Dendritic cell treated with granulocyte-macrophage colony-stimulating factor and Interleukin-4, amounts not matched to agents 40 ng/mL and 50 ng/mL, for 4 days (primary cell): ENCODE data around the gene TSNAX.

Experiments used
- H3K27ac Mint-ChIP-seq: one replicate; pipeline ENCODE4 v1.8.0; 2022; ENCODE audit warnings: mild to moderate bottlenecking, mixed read lengths
- H3K27me3 Mint-ChIP-seq: one replicate; pipeline ENCODE4 v1.8.0; 2022; ENCODE audit warnings: mild to moderate bottlenecking, mixed read lengths
- H3K36me3 Mint-ChIP-seq: one replicate; pipeline ENCODE4 v1.8.0; 2022; ENCODE audit warnings: low read depth, mixed read lengths
- H3K4me1 Mint-ChIP-seq: one replicate; pipeline ENCODE4 v1.8.0; 2022; ENCODE audit warnings: low read depth, mixed read lengths
- H3K4me3 Mint-ChIP-seq: one replicate; pipeline ENCODE4 v1.8.0; 2022; ENCODE audit warnings: mild to moderate bottlenecking, moderate library complexity, mixed read lengths
- H3K9me3 Mint-ChIP-seq: one replicate; pipeline ENCODE4 v1.8.0; 2022; ENCODE audit warnings: mixed read lengths
- intact Hi-C: fragments of 100-400 bp; cut with micrococcal nuclease; formaldehyde crosslinking; loops from one replicate; pipeline ENCODE4 v1.15.0; 2022

TSNAX gene

DNA sequence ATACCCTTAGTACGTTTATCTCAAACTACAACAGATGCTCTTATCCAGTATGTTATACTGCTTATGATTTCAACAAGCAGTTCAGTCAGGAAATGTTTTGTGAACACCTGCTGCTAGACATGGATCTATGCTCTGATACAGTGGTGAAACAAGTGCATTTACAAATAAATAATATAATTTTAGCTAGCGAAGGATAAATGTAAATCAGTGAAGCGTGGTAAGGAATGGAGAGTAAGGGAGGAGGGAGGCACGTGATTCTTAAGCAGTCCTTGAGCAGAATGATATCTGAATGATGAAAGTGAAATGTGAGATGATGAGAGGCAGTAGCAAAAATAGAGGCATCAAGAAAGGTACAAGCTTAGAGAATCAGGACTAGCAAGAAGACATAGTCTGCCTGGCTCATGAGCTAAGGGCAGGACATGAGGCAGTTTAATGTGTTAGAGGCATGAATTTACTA, 6.3 kb downstream of the TSNAX start:
- no peak overlapping the region for H3K27ac Mint-ChIP-seq
- peaks cover 57% of the 10 kb centered on the region for H3K36me3 Mint-ChIP-seq
- H3K27me3 Mint-ChIP-seq, result no peaks in the 10 kb centered on the region
- no peak overlapping the region for H3K4me3 Mint-ChIP-seq
- intact Hi-C loops, result no loop called here
- H3K9me3 Mint-ChIP-seq, result no peaks in the 10 kb centered on the region
- peaks cover 33% of the 10 kb centered on the region for H3K4me1 Mint-ChIP-seq

DNA sequence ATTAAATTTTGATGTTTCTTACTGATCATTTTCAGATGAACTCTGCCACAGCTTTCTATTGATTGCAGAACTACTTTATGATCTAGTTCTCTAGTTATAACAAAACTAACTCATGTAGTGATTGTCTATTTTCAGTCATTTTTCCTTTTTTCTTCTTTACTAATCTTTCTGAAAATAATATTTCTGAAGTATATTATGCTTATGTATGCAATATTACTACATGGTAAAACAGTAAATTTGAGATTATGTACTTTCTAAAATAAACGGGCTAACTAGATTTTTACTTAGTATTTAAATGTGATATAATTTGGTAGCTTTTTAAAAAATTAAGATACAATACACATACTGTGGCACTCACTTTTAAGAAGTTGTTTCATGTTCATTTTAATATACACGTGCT, 7.6 kb downstream of the TSNAX start:
- intact Hi-C loops, result no loop called here
- H3K27me3 Mint-ChIP-seq, result no peaks in the 10 kb centered on the region
- peaks cover 60% of the 10 kb centered on the region for H3K36me3 Mint-ChIP-seq
- H3K27ac Mint-ChIP-seq, result no peak overlapping the region
- H3K4me3 Mint-ChIP-seq, result no peak overlapping the region
- peaks cover 25% of the 10 kb centered on the region for H3K4me1 Mint-ChIP-seq
- peaks cover 9% of the 10 kb centered on the region for H3K9me3 Mint-ChIP-seq

DNA sequence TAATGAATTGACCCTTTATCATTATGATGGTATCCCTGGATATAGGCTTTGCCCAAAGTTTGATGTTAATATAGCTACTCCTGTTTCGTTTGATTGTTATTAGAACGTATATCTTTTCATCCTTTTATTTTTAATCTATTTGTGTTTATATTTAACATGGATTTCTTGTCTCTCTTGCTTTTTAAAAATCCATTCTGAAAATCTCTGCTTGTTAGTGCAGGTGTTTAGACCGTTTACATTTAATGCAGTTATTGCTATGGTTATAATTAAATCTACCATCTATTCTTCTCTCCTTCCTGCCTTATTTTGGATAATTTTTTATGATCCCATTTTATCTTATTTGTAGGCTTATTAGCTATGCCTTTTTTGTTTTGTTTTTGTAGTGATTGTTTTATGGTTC, 12.4 kb downstream of the TSNAX start:
- no peak overlapping the region for H3K27ac Mint-ChIP-seq
- H3K27me3 Mint-ChIP-seq, result no peaks in the 10 kb centered on the region
- no peak overlapping the region for H3K4me3 Mint-ChIP-seq
- H3K36me3 Mint-ChIP-seq, result peaks cover 82% of the 10 kb centered on the region
- intact Hi-C loops, result no loop called here
- H3K9me3 Mint-ChIP-seq, result peaks cover 9% of the 10 kb centered on the region
- H3K4me1 Mint-ChIP-seq, result peaks cover 14% of the 10 kb centered on the region

DNA sequence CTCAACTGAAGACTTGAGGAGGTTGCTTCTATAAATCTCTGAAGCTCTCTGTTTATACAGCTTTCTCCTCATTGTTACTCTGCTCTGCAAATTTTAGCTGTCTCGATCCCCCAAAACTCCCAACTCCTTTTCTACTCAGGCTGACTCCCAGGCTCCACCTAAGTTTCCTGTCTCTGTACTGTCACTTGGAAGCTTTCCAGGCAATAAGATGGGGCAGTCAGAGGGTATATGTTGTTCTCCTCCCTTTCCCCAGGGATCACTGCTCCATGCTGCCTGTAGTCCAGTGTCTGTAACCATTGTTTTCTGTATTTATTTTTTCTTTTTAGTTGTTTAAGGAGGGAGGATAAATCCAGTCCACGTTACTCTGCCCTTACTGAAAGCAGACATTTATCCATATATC, 13.4 kb downstream of the TSNAX start:
- peaks cover 9% of the 10 kb centered on the region for H3K9me3 Mint-ChIP-seq
- H3K4me3 Mint-ChIP-seq, result no peak overlapping the region
- no peaks in the 10 kb centered on the region for H3K27me3 Mint-ChIP-seq
- peaks cover 11% of the 10 kb centered on the region for H3K4me1 Mint-ChIP-seq
- H3K27ac Mint-ChIP-seq, result no peak overlapping the region
- peaks cover 85% of the 10 kb centered on the region for H3K36me3 Mint-ChIP-seq
- intact Hi-C loops, result no loop called here

DNA sequence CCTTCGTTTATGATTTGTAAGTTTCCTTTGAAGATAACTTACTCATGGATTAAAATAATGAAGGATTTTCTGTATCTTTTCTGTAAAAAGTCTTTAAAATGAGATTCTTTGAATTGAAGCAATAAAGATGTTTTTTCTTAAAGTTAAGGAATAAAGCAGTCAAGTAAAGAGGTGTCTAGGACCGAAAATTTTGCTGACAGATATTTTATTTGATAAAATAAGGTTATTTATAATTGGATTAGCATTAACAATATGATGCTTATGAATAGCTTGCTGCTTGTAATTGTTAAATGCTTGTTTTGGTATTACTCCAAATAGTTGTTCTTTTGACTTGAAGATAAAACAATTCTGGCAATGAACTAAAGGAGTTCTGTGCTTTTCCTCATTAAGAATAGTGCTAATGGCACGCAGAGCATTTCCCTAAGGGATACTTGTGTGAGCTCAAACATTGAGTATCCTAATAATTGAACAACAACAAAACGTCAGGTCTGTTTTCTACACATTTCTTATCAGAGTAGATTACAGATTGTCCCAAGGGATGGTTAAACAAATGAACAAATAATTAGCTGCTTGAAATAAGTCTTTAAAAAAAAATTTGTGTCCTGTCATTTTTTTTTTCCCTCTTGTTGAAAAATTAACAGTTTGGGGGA, 16.6 kb downstream of the TSNAX start:
- Mint-ChIP-seq H3K4me1 (peaks cover 20% of the 10 kb centered on the region), H3K4me3 (no peak overlapping the region), H3K9me3 (peaks cover 9% of the 10 kb centered on the region), H3K27me3 (no peaks in the 10 kb centered on the region), H3K27ac (no peak overlapping the region), H3K36me3 (peaks cover 83% of the 10 kb centered on the region)
- intact Hi-C loops, result no loop called here

DNA sequence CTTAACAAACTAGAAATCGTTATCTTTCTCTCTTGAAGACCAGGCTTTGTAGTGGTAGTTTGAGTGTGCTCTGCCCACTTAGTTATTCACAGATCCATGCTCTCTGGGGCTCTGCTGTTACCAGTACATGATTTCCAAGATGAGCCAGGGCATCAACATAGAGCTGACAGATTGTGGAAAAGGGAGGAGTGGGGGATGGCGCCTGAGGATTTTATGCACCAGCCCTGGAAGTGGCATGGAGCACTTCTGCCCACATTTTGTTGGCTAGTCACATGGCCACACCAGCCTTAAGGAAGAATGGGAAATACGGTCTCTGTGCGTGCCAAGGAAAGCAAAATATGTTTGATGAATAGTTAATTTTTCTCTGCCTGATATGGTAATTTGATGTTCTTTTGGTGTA, 18.2 kb downstream of the TSNAX start:
- intact Hi-C loops, result no loop called here
- Mint-ChIP-seq H3K4me1 (peaks cover 25% of the 10 kb centered on the region), H3K27me3 (no peaks in the 10 kb centered on the region), H3K4me3 (no peak overlapping the region), H3K9me3 (no peaks in the 10 kb centered on the region), H3K27ac (no peak overlapping the region), H3K36me3 (peaks cover 81% of the 10 kb centered on the region)

DNA sequence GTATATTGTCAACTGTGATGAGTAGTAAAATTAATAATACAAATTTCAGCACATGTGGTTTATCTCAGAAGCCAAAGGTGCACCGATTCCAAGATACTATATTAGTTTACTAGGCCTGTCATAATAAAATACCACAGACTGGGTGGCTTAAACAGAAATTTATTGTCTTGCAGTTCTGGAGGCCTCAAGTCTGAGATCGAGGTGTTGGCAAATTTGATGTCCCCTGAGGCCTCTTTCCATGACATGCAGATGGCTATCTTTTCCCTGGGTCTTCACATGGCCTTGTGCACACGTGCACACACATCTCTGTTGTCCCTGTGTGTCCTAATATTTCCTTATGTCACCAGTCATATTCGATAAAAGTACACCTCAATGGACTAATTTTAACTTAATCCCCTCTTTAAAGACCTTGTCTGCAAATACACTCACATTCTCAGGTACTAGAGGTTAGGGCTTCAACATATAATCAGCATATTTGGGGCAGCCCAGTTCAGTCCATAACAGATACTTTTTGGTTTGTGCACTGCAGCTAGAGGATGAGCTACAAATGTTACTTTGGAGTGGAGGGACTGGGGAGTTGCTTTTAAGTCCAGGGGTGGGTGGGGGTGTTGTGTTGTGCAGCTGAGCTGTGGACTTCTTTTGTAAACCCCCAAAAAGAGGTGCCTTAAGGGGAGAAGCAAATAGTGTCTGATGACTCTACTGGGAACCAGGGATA, 21.4 kb downstream of the TSNAX start:
- intact Hi-C loops, result no loop called here
- Mint-ChIP-seq H3K4me3 (no peak overlapping the region), H3K27me3 (no peaks in the 10 kb centered on the region), H3K27ac (no peak overlapping the region), H3K4me1 (peaks cover 21% of the 10 kb centered on the region), H3K36me3 (peaks cover 80% of the 10 kb centered on the region), H3K9me3 (no peaks in the 10 kb centered on the region)

DNA sequence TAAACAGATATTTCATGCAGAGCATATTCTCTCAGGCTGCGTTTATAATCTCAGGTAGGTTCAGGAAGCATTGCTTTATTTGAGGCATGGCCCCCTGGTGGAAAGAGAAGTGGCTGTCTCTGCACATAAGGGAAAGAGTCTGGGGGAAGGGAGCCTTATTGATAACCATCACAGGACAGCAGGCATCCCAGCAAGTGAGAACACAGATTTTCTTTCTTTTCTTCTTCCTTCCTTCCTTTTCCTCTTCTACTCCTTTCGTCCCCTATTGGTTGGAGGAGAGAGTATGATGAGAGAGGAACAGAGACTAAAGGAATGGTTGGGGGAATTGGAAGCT, 21.9 kb downstream of the TSNAX start:
- Mint-ChIP-seq H3K4me1 (peaks cover 21% of the 10 kb centered on the region), H3K9me3 (no peaks in the 10 kb centered on the region), H3K4me3 (no peak overlapping the region), H3K36me3 (peaks cover 80% of the 10 kb centered on the region), H3K27me3 (no peaks in the 10 kb centered on the region), H3K27ac (no peak overlapping the region)
- intact Hi-C loops, result no loop called here

DNA sequence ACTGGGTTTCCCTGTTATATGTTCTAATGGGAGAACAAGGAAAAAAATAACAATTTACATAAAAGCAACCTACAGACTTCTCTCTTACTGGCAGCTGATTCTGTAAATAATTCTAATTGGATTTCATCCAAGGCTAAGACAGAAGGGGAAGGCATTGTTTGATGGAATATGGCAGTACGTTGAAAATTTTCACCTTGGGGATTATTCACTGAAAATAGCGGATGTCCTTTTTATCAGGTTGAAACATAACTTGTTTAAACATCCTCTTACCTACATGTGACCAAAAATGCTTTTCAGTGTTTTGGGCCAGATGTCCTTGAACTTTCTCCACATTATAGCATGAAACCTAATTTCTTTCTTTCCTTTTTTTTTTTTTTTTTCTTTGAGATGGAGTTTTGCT, 24.9 kb downstream of the TSNAX start:
- no peaks in the 10 kb centered on the region for H3K27me3 Mint-ChIP-seq
- H3K4me1 Mint-ChIP-seq, result peaks cover 29% of the 10 kb centered on the region
- H3K9me3 Mint-ChIP-seq, result no peaks in the 10 kb centered on the region
- no peak overlapping the region for H3K27ac Mint-ChIP-seq
- no peak overlapping the region for H3K4me3 Mint-ChIP-seq
- H3K36me3 Mint-ChIP-seq, result peaks cover 61% of the 10 kb centered on the region
- intact Hi-C loops, result no loop called here

DNA sequence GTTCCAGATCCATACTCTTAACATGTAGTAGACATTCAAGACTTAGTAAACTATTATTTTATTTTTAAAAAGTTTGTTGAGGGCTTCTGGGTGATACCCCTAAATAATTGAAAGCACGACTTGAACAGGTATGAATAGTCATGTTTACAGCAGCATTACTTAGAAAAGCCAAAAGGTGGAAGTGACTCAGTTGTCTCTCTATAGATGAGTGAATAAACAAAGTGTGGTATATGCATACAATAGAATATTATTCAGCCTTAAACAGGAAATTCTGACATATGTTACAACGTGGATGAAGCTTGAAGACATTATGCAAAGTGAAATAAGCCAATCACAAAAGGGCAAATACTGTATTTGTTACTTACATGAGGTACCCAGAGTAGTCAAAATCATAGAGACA, 26.5 kb downstream of the TSNAX start:
- Mint-ChIP-seq H3K27ac (no peak overlapping the region), H3K9me3 (no peaks in the 10 kb centered on the region), H3K4me1 (peaks cover 24% of the 10 kb centered on the region), H3K4me3 (no peak overlapping the region), H3K27me3 (no peaks in the 10 kb centered on the region), H3K36me3 (peaks cover 49% of the 10 kb centered on the region)
- intact Hi-C loops, result no loop called here

DNA sequence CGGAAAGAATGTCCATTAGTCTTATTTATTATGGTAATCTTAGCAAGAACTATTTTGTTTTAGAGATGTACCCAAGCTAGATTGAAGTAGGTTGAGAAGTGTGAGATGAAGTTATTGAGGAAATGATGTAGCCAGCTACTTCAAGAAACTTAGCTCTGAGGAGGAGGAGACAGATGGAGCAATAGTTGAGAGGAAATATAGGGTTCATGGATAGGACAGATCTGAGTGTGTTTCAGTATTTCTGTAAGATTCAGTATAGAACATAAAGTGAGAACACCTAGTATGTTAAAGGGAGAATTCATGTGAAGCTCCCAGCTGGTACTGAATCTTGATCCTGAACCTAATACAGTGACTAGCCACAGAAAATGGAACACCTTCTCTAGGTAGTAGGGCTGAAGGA, 28.9 kb downstream of the TSNAX start:
- H3K4me3 Mint-ChIP-seq, result no peak overlapping the region
- no peaks in the 10 kb centered on the region for H3K27me3 Mint-ChIP-seq
- peaks cover 16% of the 10 kb centered on the region for H3K4me1 Mint-ChIP-seq
- no peaks in the 10 kb centered on the region for H3K9me3 Mint-ChIP-seq
- intact Hi-C loops, result no loop called here
- H3K27ac Mint-ChIP-seq, result no peak overlapping the region
- peaks cover 26% of the 10 kb centered on the region for H3K36me3 Mint-ChIP-seq

DNA sequence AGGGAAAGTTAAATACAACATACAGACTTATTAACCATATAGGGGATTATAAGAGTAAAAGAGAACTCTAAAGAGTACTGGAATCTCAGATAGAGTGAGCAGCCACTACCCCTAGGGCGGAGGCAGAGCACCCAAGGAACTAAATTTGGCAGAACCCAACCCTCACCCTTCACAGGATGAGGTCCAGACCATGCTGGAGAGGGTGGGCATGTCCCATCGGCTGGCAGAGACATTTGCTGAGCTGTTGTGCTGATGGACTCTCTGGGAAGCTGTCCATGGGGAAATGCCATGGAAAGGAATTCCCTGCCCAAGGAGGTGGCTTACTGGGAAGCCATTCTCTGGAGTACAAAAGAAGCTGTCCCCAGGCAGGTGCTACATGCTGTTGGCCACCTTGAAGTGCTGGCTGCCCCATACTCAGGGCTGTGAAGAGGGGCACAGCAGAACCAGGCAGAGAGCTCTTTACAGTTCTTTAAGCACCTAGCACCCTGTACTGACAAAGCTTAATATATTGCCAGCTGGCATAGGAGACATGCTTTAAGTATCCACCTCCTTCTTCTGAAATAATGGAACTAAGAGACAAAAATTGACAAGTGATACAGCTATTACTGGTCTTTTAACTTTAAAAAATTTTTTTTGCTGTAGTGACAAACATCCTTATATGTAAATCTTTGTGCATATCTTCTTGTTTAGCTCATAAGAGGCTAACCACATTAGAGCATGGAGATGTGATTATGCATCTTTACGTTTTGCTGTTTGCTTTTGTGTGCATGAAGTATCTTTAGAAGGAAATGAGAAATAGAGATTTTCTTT, 29.6 kb downstream of the TSNAX start:
- peaks cover 25% of the 10 kb centered on the region for H3K36me3 Mint-ChIP-seq
- no peak overlapping the region for H3K4me3 Mint-ChIP-seq
- peaks cover 16% of the 10 kb centered on the region for H3K4me1 Mint-ChIP-seq
- intact Hi-C loops, result no loop called here
- no peaks in the 10 kb centered on the region for H3K9me3 Mint-ChIP-seq
- H3K27ac Mint-ChIP-seq, result no peak overlapping the region
- no peaks in the 10 kb centered on the region for H3K27me3 Mint-ChIP-seq

DNA sequence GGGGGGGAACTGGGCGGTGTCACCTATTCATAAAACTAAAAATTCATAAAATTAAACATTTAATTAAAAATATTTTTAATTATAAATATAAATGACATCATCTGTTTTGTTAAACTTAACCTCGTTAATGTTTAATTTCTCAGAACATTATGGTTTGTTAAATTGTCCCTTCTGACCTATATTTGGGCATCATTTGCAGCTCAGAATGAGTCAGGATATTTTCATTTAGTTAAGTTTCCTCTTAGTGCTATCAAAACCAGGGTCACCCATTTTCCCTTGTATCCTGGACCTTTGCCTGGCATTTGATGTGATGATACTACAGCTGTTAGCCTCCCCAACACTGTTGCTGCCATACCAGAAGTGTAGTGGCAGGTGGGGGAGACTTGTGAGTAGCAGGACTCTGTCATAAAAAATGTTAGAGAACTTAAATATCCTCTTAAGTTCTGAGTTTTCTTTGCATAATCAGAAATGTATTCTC, 30.3 kb downstream of the TSNAX start:
- intact Hi-C loops, result no loop called here
- H3K27me3 Mint-ChIP-seq, result no peaks in the 10 kb centered on the region
- no peaks in the 10 kb centered on the region for H3K9me3 Mint-ChIP-seq
- H3K36me3 Mint-ChIP-seq, result peaks cover 26% of the 10 kb centered on the region
- H3K27ac Mint-ChIP-seq, result no peak overlapping the region
- no peak overlapping the region for H3K4me3 Mint-ChIP-seq
- peaks cover 16% of the 10 kb centered on the region for H3K4me1 Mint-ChIP-seq

DNA sequence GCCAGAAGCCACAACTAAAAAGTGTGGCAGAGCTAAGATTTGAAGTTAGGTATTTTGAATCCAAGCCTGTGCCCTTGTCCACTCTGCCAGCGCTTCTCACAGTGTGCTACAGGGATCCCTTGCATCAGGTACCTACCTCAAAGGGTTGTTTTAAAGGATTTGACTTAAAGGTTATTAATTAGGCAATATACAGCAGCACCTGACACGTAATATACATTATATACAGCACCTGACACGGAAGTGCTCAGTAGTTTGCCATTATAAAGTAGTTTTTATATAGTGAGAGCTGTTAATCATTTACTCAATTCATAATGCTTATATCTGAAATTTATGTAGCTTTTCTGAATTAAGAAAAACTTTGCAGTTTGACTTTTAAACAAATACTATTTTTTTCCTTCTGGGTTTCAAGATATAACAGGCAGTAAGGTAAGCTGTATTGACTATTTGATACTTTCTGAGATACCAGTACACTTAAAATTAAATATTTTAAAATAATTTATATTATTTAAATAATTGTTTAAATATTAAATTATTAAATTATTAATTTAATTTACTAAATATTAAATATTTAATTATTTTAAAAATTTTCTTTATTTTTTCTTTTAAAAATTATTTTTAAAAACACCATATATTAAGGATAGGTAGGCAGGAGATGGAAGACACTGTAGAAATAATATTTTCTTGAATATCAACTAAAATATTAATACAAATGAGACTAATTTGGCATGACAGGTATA, 33.3 kb downstream of the TSNAX start:
- Mint-ChIP-seq H3K4me3 (no peak overlapping the region), H3K36me3 (peaks cover 34% of the 10 kb centered on the region), H3K27ac (no peak overlapping the region), H3K9me3 (no peaks in the 10 kb centered on the region), H3K4me1 (peaks cover 8% of the 10 kb centered on the region), H3K27me3 (no peaks in the 10 kb centered on the region)
- intact Hi-C loops, result no loop called here
